Measurements from ENCODE around the gene CDC27.
"Not testable (repeated sequence)": the region's sequence is repeated elsewhere in the genome, so short reads cannot be mapped to it uniquely, and the experiment has no call there.

The CDC27 gene

GRCh38 chr17:47219621-47220475, 30.8 kb upstream of the CDC27 start:
- H3K36me3 ChIP-seq (ENCODE audit: control insufficient read depth in 2 of 2, insufficient read depth in 2 of 2, low read length in 2 of 2) = no peaks in the 10 kb centered on the region
- H3K4me3 ChIP-seq (ENCODE audit: low read length in 2 of 2) = no peak overlapping the region
- no peaks in the 10 kb centered on the region for H3K9me3 ChIP-seq (ENCODE audit: control insufficient read depth in 2 of 2, low read length in 2 of 2)
- no peak overlapping the region for H3K27ac ChIP-seq (ENCODE audit: low read length)
- no peaks in the 10 kb centered on the region for H3K27me3 ChIP-seq (ENCODE audit: control insufficient read depth in 1 of 2, insufficient read depth in 2 of 2, low read length in 2 of 2)
- peaks cover 5% of the 10 kb centered on the region for H3K4me1 ChIP-seq (ENCODE audit: control insufficient read depth, insufficient read depth, low read length)
- H3K9ac ChIP-seq (ENCODE audit: low read length in 2 of 2) = no peak overlapping the region

GRCh38 chr17:47218896-47219430, 29.9 kb upstream of the CDC27 start:
- Histone ChIP-seq H3K9me3 (ENCODE audit: control insufficient read depth in 2 of 2, low read length in 2 of 2) (no peaks in the 10 kb centered on the region), H3K27ac (ENCODE audit: low read length) (no peak overlapping the region), H3K4me1 (ENCODE audit: control insufficient read depth, insufficient read depth, low read length) (no peaks in the 10 kb centered on the region), H3K27me3 (ENCODE audit: control insufficient read depth in 1 of 2, insufficient read depth in 2 of 2, low read length in 2 of 2) (no peaks in the 10 kb centered on the region), H3K9ac (ENCODE audit: low read length in 2 of 2) (no peak overlapping the region), H3K4me3 (ENCODE audit: low read length in 2 of 2) (no peak overlapping the region), H3K36me3 (ENCODE audit: control insufficient read depth in 2 of 2, insufficient read depth in 2 of 2, low read length in 2 of 2) (no peaks in the 10 kb centered on the region)

- H3K9me3 ChIP-seq (ENCODE audit: control insufficient read depth in 2 of 2, low read length in 2 of 2); H3K4me3 ChIP-seq (ENCODE audit: low read length in 2 of 2); H3K27me3 ChIP-seq (ENCODE audit: control insufficient read depth in 1 of 2, insufficient read depth in 2 of 2, low read length in 2 of 2); H3K9ac ChIP-seq (ENCODE audit: low read length in 2 of 2); H3K4me1 ChIP-seq (ENCODE audit: control insufficient read depth, insufficient read depth, low read length); H3K27ac ChIP-seq (ENCODE audit: low read length); H3K36me3 ChIP-seq (ENCODE audit: control insufficient read depth in 2 of 2, insufficient read depth in 2 of 2, low read length in 2 of 2): not testable (repeated sequence)
These were observed 28.2 kb upstream of the CDC27 start for GRCh38 chr17:47217279-47217678.

DNA sequence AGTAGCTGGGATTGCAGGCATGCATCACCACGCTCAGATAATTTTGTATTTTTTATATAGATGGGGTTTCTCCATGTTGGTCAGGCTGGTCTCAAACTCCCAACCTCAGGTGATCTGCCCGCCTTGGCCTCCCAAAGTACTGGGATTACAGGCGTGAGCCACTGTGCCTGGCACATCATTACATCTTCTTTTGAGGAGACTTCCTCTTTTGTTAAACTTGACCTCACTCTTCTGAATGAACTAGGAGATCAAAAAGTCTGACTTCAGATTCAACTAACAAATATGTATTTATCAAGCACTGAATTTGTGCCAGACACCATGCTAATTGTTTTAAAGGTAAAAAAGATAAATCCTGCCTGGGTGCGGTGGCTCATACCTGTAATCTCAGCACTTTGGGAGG, 27.7 kb upstream of the CDC27 start:
- H3K36me3 ChIP-seq (ENCODE audit: control insufficient read depth in 2 of 2, insufficient read depth in 2 of 2, low read length in 2 of 2); H3K9ac ChIP-seq (ENCODE audit: low read length in 2 of 2); H3K4me3 ChIP-seq (ENCODE audit: low read length in 2 of 2); H3K27me3 ChIP-seq (ENCODE audit: control insufficient read depth in 1 of 2, insufficient read depth in 2 of 2, low read length in 2 of 2); H3K9me3 ChIP-seq (ENCODE audit: control insufficient read depth in 2 of 2, low read length in 2 of 2); H3K4me1 ChIP-seq (ENCODE audit: control insufficient read depth, insufficient read depth, low read length); H3K27ac ChIP-seq (ENCODE audit: low read length): not testable (repeated sequence)

DNA sequence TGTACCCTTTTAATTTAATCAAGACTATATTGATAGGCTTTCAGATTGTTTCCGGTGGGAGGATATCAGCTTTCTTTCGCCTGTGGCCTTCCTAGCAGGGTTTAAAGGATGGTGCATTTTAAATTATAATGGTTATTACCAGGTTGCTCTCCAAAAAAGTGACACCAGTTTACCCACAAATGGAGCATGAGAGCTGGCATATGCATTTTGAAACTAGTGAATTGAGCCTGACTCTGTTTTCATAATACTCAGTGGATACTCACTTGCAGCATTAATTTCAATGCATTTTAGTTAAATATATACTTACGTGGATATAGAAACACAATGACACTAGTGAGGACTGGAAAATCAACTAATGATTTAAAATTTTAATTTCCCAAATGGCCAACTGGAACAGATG, 25.8 kb upstream of the CDC27 start:
- Histone ChIP-seq H3K27ac (ENCODE audit: low read length) (no peak overlapping the region), H3K9me3 (ENCODE audit: control insufficient read depth in 2 of 2, low read length in 2 of 2) (no peaks in the 10 kb centered on the region), H3K4me3 (ENCODE audit: low read length in 2 of 2) (no peak overlapping the region), H3K36me3 (ENCODE audit: control insufficient read depth in 2 of 2, insufficient read depth in 2 of 2, low read length in 2 of 2) (no peaks in the 10 kb centered on the region), H3K4me1 (ENCODE audit: control insufficient read depth, insufficient read depth, low read length) (no peaks in the 10 kb centered on the region), H3K27me3 (ENCODE audit: control insufficient read depth in 1 of 2, insufficient read depth in 2 of 2, low read length in 2 of 2) (no peaks in the 10 kb centered on the region), H3K9ac (ENCODE audit: low read length in 2 of 2) (no peak overlapping the region)

- H3K36me3 ChIP-seq (ENCODE audit: control insufficient read depth in 2 of 2, insufficient read depth in 2 of 2, low read length in 2 of 2) = no peaks in the 10 kb centered on the region
- no peak overlapping the region for H3K9ac ChIP-seq (ENCODE audit: low read length in 2 of 2)
- no peak overlapping the region for H3K4me3 ChIP-seq (ENCODE audit: low read length in 2 of 2)
- no peaks in the 10 kb centered on the region for H3K4me1 ChIP-seq (ENCODE audit: control insufficient read depth, insufficient read depth, low read length)
- no peak overlapping the region for H3K27ac ChIP-seq (ENCODE audit: low read length)
- H3K9me3 ChIP-seq (ENCODE audit: control insufficient read depth in 2 of 2, low read length in 2 of 2) = no peaks in the 10 kb centered on the region
- no peaks in the 10 kb centered on the region for H3K27me3 ChIP-seq (ENCODE audit: control insufficient read depth in 1 of 2, insufficient read depth in 2 of 2, low read length in 2 of 2)
These were observed 24.4 kb upstream of the CDC27 start for GRCh38 chr17:47213540-47213939.

DNA sequence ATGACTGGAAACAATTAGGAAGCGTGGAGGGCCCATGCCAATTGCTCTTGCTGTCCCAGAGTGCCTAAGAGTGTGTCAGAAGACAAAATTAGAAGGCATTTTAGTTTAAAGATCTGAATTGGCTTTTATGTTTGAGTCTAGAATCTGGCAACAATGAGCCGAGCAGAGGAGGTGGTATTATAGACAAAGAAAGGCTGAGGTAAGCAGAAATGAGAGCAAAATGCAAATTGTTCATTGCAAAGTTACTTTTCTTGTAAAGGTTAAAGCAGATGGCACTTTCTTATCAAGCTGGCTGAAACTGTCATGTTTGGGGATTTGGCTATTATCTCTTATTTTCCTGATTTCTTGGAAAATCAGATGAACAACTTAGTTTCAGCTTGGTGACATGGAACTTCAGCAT, 23.4 kb upstream of the CDC27 start:
- H3K9me3 ChIP-seq (ENCODE audit: control insufficient read depth in 2 of 2, low read length in 2 of 2) = no peaks in the 10 kb centered on the region
- no peak overlapping the region for H3K9ac ChIP-seq (ENCODE audit: low read length in 2 of 2)
- H3K4me3 ChIP-seq (ENCODE audit: low read length in 2 of 2) = no peak overlapping the region
- no peaks in the 10 kb centered on the region for H3K36me3 ChIP-seq (ENCODE audit: control insufficient read depth in 2 of 2, insufficient read depth in 2 of 2, low read length in 2 of 2)
- no peaks in the 10 kb centered on the region for H3K27me3 ChIP-seq (ENCODE audit: control insufficient read depth in 1 of 2, insufficient read depth in 2 of 2, low read length in 2 of 2)
- H3K27ac ChIP-seq (ENCODE audit: low read length) = no peak overlapping the region
- H3K4me1 ChIP-seq (ENCODE audit: control insufficient read depth, insufficient read depth, low read length) = no peaks in the 10 kb centered on the region

DNA sequence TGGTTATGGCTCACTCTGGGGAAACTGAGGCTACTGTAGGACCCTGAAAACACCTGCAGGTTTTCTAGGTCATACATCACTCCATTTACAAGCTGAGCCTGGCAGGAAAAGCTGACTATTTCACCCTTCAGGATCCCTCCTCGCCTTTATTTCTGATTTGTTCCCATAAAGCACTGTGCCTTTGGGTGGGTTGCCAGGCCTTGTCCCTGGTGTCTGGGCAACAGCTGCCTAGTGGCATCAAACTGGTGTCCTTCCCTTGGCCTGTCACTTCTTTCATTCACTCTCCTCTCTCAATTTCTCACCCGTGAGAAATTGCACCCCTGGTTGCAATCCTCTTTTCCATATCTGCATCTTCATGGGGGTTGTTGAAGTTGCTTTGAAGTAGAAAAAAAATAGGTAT, 21.7 kb upstream of the CDC27 start:
- Histone ChIP-seq H3K27ac (ENCODE audit: low read length) (no peak overlapping the region), H3K9me3 (ENCODE audit: control insufficient read depth in 2 of 2, low read length in 2 of 2) (no peaks in the 10 kb centered on the region), H3K4me1 (ENCODE audit: control insufficient read depth, insufficient read depth, low read length) (peaks cover 2% of the 10 kb centered on the region), H3K27me3 (ENCODE audit: control insufficient read depth in 1 of 2, insufficient read depth in 2 of 2, low read length in 2 of 2) (no peaks in the 10 kb centered on the region), H3K36me3 (ENCODE audit: control insufficient read depth in 2 of 2, insufficient read depth in 2 of 2, low read length in 2 of 2) (no peaks in the 10 kb centered on the region), H3K9ac (ENCODE audit: low read length in 2 of 2) (no peak overlapping the region), H3K4me3 (ENCODE audit: low read length in 2 of 2) (no peak overlapping the region)

GRCh38 chr17:47210105-47210504, 21.0 kb upstream of the CDC27 start:
- no peaks in the 10 kb centered on the region for H3K27me3 ChIP-seq (ENCODE audit: control insufficient read depth in 1 of 2, insufficient read depth in 2 of 2, low read length in 2 of 2)
- H3K9ac ChIP-seq (ENCODE audit: low read length in 2 of 2) = no peak overlapping the region
- H3K36me3 ChIP-seq (ENCODE audit: control insufficient read depth in 2 of 2, insufficient read depth in 2 of 2, low read length in 2 of 2) = no peaks in the 10 kb centered on the region
- H3K4me3 ChIP-seq (ENCODE audit: low read length in 2 of 2) = no peak overlapping the region
- H3K9me3 ChIP-seq (ENCODE audit: control insufficient read depth in 2 of 2, low read length in 2 of 2) = no peaks in the 10 kb centered on the region
- H3K4me1 ChIP-seq (ENCODE audit: control insufficient read depth, insufficient read depth, low read length) = peaks cover 8% of the 10 kb centered on the region
- H3K27ac ChIP-seq (ENCODE audit: low read length) = no peak overlapping the region

DNA sequence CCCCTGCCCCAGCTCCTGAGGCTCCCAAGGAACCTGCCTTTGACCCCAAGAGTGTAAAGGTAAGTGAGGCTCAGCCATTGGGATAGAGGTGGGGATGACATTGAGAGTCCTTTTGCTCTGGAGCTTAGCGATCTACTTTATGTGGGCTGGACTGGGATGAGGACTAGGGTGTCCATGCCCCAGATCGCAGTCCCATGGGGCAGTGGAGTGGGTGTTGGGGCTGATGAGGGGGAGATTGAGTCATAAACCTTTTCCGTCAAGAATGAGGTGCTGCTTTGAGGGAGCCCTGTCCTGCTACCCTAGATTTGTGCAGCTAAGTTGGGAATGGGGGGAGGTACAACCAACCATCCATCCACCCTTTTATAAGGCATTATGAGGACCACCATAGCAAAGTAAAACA, 20.4 kb upstream of the CDC27 start:
- Histone ChIP-seq H3K27me3 (ENCODE audit: control insufficient read depth in 1 of 2, insufficient read depth in 2 of 2, low read length in 2 of 2) (no peaks in the 10 kb centered on the region), H3K4me3 (ENCODE audit: low read length in 2 of 2) (no peak overlapping the region), H3K9ac (ENCODE audit: low read length in 2 of 2) (no peak overlapping the region), H3K36me3 (ENCODE audit: control insufficient read depth in 2 of 2, insufficient read depth in 2 of 2, low read length in 2 of 2) (no peaks in the 10 kb centered on the region), H3K27ac (ENCODE audit: low read length) (no peak overlapping the region), H3K9me3 (ENCODE audit: control insufficient read depth in 2 of 2, low read length in 2 of 2) (no peaks in the 10 kb centered on the region), H3K4me1 (ENCODE audit: control insufficient read depth, insufficient read depth, low read length) (peaks cover 15% of the 10 kb centered on the region)

- Histone ChIP-seq H3K27ac (ENCODE audit: low read length) (no peak within 1 kb of the TSS), H3K4me3 (ENCODE audit: low read length in 2 of 2) (no peak within 1 kb of the TSS)
These were observed 19.8 kb upstream of the CDC27 start, which contains the start of gene MYL4 for GRCh38 chr17:47208744-47209488. Gene MYL4 (plus strand): TSS chr17:47209348. CDS start chr17:47209423, 75 bp downstream.

More at GRCh38 chr17:47208744-47209488, 19.8 kb upstream of the CDC27 start, which contains the start of gene MYL4:
- Histone ChIP-seq H3K4me1 (ENCODE audit: control insufficient read depth, insufficient read depth, low read length) (peaks cover 19% of the 10 kb centered on the region), H3K9me3 (ENCODE audit: control insufficient read depth in 2 of 2, low read length in 2 of 2) (no peaks in the 10 kb centered on the region), H3K9ac (ENCODE audit: low read length in 2 of 2) (no peak within 1 kb of the TSS), H3K27me3 (ENCODE audit: control insufficient read depth in 1 of 2, insufficient read depth in 2 of 2, low read length in 2 of 2) (no peaks in the 10 kb centered on the region), H3K36me3 (ENCODE audit: control insufficient read depth in 2 of 2, insufficient read depth in 2 of 2, low read length in 2 of 2) (no peaks in the 10 kb centered on the region)
